ENCODE results near the gene SNRNP27. TPM values are rescaled to one million over a fixed set of nuclear protein-coding genes. Genes with fewer than 3 reads are reported as not detected.
A peak's percentile ranks its signal among the peaks of the same experiment; 100 is the strongest.

Gene SNRNP27
- total RNA-seq, 1 experiment from 2014 or later: 47.1 TPM

DNA sequence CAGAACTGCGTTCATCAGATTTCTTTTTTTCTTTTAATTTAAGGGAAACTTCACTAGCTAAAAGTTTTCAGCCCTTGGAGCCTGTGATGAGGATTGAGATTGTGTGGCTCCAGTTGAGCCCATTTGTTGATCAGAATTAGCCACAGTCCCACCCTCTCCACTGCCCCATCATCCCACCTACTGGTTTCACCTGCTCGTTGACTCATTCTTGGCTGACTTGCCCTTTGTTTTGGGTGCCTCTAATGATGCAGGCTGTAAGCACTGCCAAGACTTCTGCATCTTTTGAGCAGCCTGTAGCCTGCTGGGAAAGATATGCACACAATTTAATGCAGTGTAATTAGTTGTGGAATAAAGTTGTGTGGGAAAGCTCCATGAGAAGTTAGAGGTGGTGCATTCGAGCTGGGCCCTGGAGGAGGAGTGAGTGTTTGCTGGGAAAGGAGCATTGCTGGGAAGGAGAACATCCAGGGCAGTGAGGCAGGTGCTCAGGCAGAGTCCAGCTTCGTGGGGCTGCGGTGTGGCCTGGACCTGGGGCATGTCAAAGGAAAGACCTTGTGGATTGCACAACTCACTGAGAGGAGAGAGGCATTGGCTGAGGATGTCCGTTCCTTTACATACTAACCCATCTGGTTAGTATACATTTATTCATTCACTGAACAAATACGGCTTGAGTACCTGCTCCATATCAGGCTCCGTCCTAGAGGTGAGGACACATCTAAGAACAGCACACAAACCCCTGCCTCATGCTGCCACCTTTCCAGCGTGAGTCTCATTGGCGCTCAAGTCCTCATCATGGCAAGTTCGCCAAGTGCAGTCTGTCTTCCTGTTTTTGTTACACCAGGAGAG is 49.5 kb downstream of the SNRNP27 start:
- Mint-ChIP-seq H3K27ac (peak overlapping the region in 1 of 3 experiments; percentile 55; a peak in 1 of 7 replicates), H3K4me1 (peaks cover 9 to 18% of the 10 kb centered on the region in 2 experiments), H3K4me3 (no peak overlapping the region), H3K36me3 (ENCODE audit: insufficient read depth in 1 of 3, low read depth in 3 of 3) (peaks cover 0 to 12% (median 7%) of the 10 kb centered on the region in 3 experiments; a peak in 4 of 7 replicates), H3K27me3 (ENCODE audit: low read depth) (peaks cover 1% of the 10 kb centered on the region; the same call in 1 of the 2 replicates), H3K9me3 (no peaks in the 10 kb centered on the region)
- Histone ChIP-seq H2BK12ac (ENCODE audit: insufficient read length, low read depth, low read length) (no peak overlapping the region), H3K56ac (ENCODE audit: insufficient read length, low read depth, low read length) (no peak overlapping the region), H3K9ac (ENCODE audit: extremely low read depth, insufficient read length, low read length) (no peak overlapping the region), H3K4me1 (ENCODE audit: insufficient read depth, low read length) (no peaks in the 10 kb centered on the region), H3K4ac (ENCODE audit: low read depth, low read length) (no peak overlapping the region), H4K5ac (ENCODE audit: insufficient read length, low read depth, low read length) (no peak overlapping the region), H3K18ac (ENCODE audit: insufficient read length, low read depth, low read length) (no peak overlapping the region), H4K20me1 (ENCODE audit: control insufficient read depth, insufficient read depth, insufficient read length) (no peaks in the 10 kb centered on the region), H3K79me2 (ENCODE audit: insufficient read depth, low read length) (no peaks in the 10 kb centered on the region), H4K8ac (replicated peaks; ENCODE audit: insufficient read length, low read depth, low read length) (no peak overlapping the region), H4K91ac (ENCODE audit: insufficient read length, low read depth, low read length) (no peak overlapping the region), H2AFZ (ENCODE audit: low read length) (no peak overlapping the region), H3K27me3 (ENCODE audit: insufficient read depth, low read length) (no peaks in the 10 kb centered on the region), H2BK15ac (ENCODE audit: low read depth, low read length) (no peak overlapping the region), H3T11ph (ENCODE audit: low read length) (no peak overlapping the region), H3K14ac (ENCODE audit: insufficient read depth, low read length) (no peak overlapping the region), H3K79me1 (ENCODE audit: insufficient read depth, low read depth, low read length, poor library complexity, severe bottlenecking) (no peaks in the 10 kb centered on the region), H3K23ac (ENCODE audit: insufficient read length, low read depth, low read length) (no peak overlapping the region), H2BK120ac (ENCODE audit: low read depth, low read length, poor library complexity, severe bottlenecking) (no peak overlapping the region), H3K23me2 (ENCODE audit: insufficient read length, low read depth, low read length, poor library complexity, severe bottlenecking) (no peaks in the 10 kb centered on the region), H3K4me2 (ENCODE audit: insufficient read depth, insufficient read length, low read length) (no peak overlapping the region), H2BK20ac (ENCODE audit: low read depth, low read length, poor library complexity, severe bottlenecking) (no peak overlapping the region), H3K9me3 (ENCODE audit: control insufficient read depth, low read depth, low read length) (no peaks in the 10 kb centered on the region), H2AK5ac (ENCODE audit: insufficient read length, low read length) (no peak overlapping the region), H2BK5ac (ENCODE audit: insufficient read length, low read length) (no peak overlapping the region), H3K27ac (ENCODE audit: insufficient read length, low read depth, low read length) (no peak overlapping the region)
- DNase-seq: no peak
- no CpG with 5 or more reads among the region's 11 CpGs for WGBS (ENCODE audit: extremely low coverage, insufficient read length, low lambda C conversion rate)
- TF ChIP-seq, protein P1, sequence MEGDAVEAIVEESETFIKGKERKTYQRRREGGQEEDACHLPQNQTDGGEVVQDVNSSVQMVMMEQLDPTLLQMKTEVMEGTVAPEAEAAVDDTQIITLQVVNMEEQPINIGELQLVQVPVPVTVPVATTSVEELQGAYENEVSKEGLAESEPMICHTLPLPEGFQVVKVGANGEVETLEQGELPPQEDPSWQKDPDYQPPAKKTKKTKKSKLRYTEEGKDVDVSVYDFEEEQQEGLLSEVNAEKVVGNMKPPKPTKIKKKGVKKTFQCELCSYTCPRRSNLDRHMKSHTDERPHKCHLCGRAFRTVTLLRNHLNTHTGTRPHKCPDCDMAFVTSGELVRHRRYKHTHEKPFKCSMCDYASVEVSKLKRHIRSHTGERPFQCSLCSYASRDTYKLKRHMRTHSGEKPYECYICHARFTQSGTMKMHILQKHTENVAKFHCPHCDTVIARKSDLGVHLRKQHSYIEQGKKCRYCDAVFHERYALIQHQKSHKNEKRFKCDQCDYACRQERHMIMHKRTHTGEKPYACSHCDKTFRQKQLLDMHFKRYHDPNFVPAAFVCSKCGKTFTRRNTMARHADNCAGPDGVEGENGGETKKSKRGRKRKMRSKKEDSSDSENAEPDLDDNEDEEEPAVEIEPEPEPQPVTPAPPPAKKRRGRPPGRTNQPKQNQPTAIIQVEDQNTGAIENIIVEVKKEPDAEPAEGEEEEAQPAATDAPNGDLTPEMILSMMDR (conservative IDR thresholded peaks at IDR 0.05): no peak

Measured in H9 (cell line).